Skeletal muscle tissue (tissue), 4 donors: ENCODE data around the gene POLA2. TPM values are rescaled to one million over a fixed set of nuclear protein-coding genes. Genes with fewer than 3 reads are reported as not detected.

Experiments used
- H3K27ac ChIP-seq: one replicate; pipeline ENCODE4 v1.7.0; 2013; ENCODE audit warnings: mild to moderate bottlenecking, low read depth, low read length, inconsistent platforms
- H3K27me3 ChIP-seq, 3 donors: one replicate each; pipeline ENCODE4 v1.7.0; 2013; ENCODE audit warnings: low read length in 3 of 3; ENCODE audit not compliant: control insufficient read depth in 3 of 3, insufficient read depth in 3 of 3
- H3K36me3 ChIP-seq, 3 donors: one replicate each; pipeline ENCODE4 v1.7.0; 2013; ENCODE audit warnings: low read length in 3 of 3; ENCODE audit not compliant: control insufficient read depth in 3 of 3, insufficient read depth in 3 of 3
- H3K4me1 ChIP-seq, 3 donors: one replicate each; pipeline ENCODE4 v1.7.0; 2013; ENCODE audit warnings: low read length in 3 of 3, mild to moderate bottlenecking in 3 of 3; ENCODE audit not compliant: control insufficient read depth in 3 of 3, insufficient read depth in 3 of 3
- H3K4me3 ChIP-seq, 3 donors: one replicate each; pipeline ENCODE4 v1.7.0; 2013; ENCODE audit warnings: low read length in 3 of 3
- H3K9ac ChIP-seq, 3 donors: one replicate each; pipeline ENCODE4 v1.7.0; 2013; ENCODE audit warnings: low read length in 3 of 3, mild to moderate bottlenecking in 3 of 3, moderate library complexity in 2 of 3, low read depth in 1 of 3
- H3K9me3 ChIP-seq, 3 donors: one replicate each; pipeline ENCODE4 v1.7.0; 2013; ENCODE audit warnings: low read length in 3 of 3; ENCODE audit not compliant: control insufficient read depth in 3 of 3
- total RNA-seq: library from RNA; depleted of rRNA; stranded (reverse); fragments of >200 nt; gene quantifications from one replicate; pipeline ENCODE4 v1.2.3, GENCODE V29; 2014
- donor health status: Osteomylitis.

The POLA2 gene
- total RNA-seq, 1 donor from 2014 or later = 2.1 TPM

DNA sequence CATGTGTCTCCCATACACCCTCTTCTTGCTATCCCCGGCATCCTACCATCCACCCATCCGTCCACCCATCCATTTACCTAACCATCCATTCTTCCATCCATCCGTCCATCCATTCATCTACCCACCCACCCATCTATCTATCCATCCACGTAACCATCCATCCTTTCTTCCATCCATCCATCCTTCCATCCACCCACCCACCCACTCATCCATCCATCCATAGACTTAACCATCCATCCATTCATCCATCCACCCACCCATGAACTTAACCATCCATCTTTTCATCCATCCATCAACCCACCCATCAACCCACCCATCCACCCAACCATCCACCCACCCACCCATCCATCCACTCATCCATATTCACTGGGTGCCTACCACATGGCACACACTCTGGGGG lies 42.3 kb downstream of the POLA2 start:
- no peaks in the 10 kb centered on the region for H3K36me3 ChIP-seq
- no peaks in the 10 kb centered on the region for H3K27me3 ChIP-seq
- H3K9me3 ChIP-seq = no peaks in the 10 kb centered on the region
- no peak overlapping the region for H3K9ac ChIP-seq
- H3K27ac ChIP-seq = no peak overlapping the region
- peaks cover 20 to 28% (median 20%) of the 10 kb centered on the region in 3 donors for H3K4me1 ChIP-seq
- no peak overlapping the region for H3K4me3 ChIP-seq

DNA sequence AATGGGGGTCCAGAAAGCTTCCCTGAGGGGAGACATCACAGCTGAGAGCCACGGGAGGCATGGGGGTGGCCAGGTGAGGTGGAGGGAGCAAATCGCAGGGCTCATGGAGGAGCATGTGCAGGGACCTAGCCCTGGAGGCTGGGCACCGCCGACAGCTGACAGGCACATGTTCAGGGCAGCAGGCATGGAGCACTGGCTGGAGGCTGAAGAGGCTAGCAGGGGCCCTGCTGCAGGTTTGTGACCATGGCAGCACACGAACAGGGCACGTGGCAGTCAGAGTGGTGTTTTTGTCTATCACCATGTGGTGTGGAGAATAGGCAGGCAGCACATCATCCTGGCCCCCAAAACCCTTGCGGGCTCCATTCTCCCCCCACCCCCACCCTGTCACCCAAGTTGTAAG lies 42.9 kb downstream of the POLA2 start:
- Histone ChIP-seq H3K9me3 (no peaks in the 10 kb centered on the region), H3K4me1 (peaks cover 16 to 24% (median 19%) of the 10 kb centered on the region in 3 donors), H3K27ac (no peak overlapping the region), H3K27me3 (no peaks in the 10 kb centered on the region), H3K36me3 (no peaks in the 10 kb centered on the region), H3K9ac (no peak overlapping the region), H3K4me3 (no peak overlapping the region)

DNA sequence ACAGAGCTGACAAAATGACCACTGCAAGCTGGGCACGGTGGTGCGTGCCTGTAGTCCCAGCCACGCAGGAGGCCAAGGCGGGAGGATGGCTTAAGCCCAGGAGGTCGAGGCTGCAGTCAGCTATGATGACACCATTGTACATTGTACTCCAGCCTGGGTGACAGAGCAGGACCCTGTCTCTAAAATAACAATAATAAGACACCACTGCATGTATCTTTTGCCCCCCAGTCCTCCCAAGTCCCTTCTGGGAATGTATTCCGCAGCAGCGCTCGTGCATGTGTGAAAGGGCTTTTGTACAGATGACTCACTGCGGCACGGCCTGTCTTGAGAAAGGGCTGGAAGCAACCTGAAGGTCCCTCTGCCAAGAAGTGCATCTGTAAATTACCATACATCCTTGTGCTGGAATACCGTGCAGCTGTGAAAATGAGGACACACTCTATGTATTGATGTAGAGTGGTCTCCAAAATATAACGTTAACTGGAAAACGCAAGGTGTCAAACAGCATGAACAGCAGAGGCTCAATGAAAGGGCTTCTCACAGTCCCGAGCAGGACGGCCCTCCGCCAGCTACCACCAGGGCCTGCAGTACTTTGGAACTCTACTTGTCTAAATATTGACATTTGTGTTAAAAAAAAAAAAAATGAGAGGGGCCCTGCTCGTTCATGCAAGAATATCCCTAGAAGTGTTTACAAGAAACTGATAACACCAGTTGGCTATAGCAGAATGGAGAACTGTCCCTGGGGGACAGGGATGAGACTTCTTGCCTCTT lies 43.9 kb downstream of the POLA2 start:
- no peak overlapping the region for H3K4me3 ChIP-seq
- no peaks in the 10 kb centered on the region for H3K36me3 ChIP-seq
- no peak overlapping the region for H3K9ac ChIP-seq
- peaks cover 23 to 32% (median 27%) of the 10 kb centered on the region in 3 donors for H3K4me1 ChIP-seq
- no peak overlapping the region for H3K27ac ChIP-seq
- no peaks in the 10 kb centered on the region for H3K9me3 ChIP-seq
- no peaks in the 10 kb centered on the region for H3K27me3 ChIP-seq

- no peaks in the 10 kb centered on the region for H3K27me3 ChIP-seq
- H3K4me3 ChIP-seq = no peak overlapping the region
- H3K9ac ChIP-seq = no peak overlapping the region
- peaks cover 22 to 31% (median 26%) of the 10 kb centered on the region in 3 donors for H3K4me1 ChIP-seq
- H3K27ac ChIP-seq = peak overlapping the region; percentile 33
- no peaks in the 10 kb centered on the region for H3K9me3 ChIP-seq
- H3K36me3 ChIP-seq = no peaks in the 10 kb centered on the region
Observed at GRCh38 chr11:65307298-65308229, 45.8 kb downstream of the POLA2 start.

- Histone ChIP-seq H3K4me1 (peaks cover 22 to 34% (median 28%) of the 10 kb centered on the region in 3 donors), H3K4me3 (no peak overlapping the region), H3K9ac (peak overlapping the region in 1 of 3 donors; percentile 33), H3K27ac (peak overlapping the region; percentile 33), H3K27me3 (no peaks in the 10 kb centered on the region), H3K36me3 (no peaks in the 10 kb centered on the region), H3K9me3 (no peaks in the 10 kb centered on the region)
Observed at GRCh38 chr11:65308281-65308891, 46.6 kb downstream of the POLA2 start.

DNA sequence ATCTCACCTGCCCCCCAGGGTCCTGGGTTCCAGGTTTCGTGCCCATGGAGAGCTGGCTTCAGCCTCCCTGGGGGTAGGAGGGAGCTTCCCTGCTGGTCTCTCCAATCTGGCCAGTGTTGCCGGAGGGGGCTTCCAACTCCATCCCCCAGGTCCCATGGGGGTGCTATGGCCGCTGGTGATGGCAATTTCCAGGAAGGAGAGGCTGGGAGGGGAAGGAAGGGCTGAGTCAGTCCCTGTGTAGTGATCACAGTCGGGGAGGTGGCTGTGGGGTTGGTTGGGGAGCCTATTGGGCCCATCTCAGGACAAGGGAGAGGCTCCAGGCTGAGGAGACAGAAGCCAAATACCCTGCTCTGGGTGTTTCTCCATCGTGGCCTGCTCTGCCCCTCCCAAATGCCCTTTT lies 47.2 kb downstream of the POLA2 start:
- Histone ChIP-seq H3K4me1 (peaks cover 25 to 38% (median 34%) of the 10 kb centered on the region in 3 donors), H3K4me3 (no peak overlapping the region), H3K27me3 (no peaks in the 10 kb centered on the region), H3K27ac (peak overlapping the region; percentile 33), H3K36me3 (no peaks in the 10 kb centered on the region), H3K9ac (no peak overlapping the region), H3K9me3 (no peaks in the 10 kb centered on the region)

DNA sequence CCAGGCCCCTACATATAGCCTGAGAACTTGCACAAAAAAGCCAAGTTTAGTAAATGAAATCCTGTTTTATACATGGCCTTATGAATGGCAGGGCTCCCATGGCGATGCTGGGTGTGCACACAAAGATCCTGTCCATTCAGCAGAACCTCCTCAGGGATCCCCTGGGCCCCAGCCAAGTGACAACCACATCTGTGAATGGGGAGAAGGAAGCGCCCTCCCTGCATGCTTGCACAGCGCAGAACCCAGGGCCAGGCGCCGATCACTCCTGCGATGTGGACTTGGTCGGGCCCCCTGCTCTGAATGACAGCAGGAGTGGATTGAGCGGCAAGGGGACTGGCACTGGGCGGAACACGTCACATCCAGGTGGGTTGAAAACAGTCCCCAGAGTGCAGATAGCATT lies 48.5 kb downstream of the POLA2 start:
- no peaks in the 10 kb centered on the region for H3K9me3 ChIP-seq
- peak overlapping the region in 1 of 3 donors; percentile 10 for H3K9ac ChIP-seq
- no peak overlapping the region for H3K27ac ChIP-seq
- no peaks in the 10 kb centered on the region for H3K36me3 ChIP-seq
- no peak overlapping the region for H3K4me3 ChIP-seq
- H3K27me3 ChIP-seq = no peaks in the 10 kb centered on the region
- peaks cover 27 to 41% (median 40%) of the 10 kb centered on the region in 3 donors for H3K4me1 ChIP-seq

DNA sequence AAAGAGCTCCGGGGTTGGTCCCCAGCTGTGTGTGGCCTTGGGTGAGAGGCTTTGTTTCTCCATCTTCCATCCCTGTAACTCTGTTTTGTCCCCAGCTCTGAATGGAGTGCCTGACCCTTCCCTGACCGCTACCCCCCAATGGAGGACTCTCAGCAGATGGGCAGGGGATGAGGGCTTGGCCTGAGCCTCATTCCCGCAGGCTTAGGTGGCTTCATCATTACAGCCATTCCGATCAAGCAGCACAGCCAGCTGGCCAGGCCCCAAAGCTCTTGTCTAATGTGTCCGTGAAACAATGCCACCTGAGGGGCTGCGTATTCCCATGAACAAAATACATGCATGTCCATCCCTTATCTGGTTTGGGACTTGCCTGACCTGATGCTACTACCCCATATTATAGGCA lies 49.0 kb downstream of the POLA2 start:
- H3K9ac ChIP-seq = peak overlapping the region in 1 of 3 donors; percentile 5
- H3K27me3 ChIP-seq = no peaks in the 10 kb centered on the region
- H3K4me1 ChIP-seq = peaks cover 29 to 46% (median 42%) of the 10 kb centered on the region in 3 donors
- H3K9me3 ChIP-seq = no peaks in the 10 kb centered on the region
- no peak overlapping the region for H3K4me3 ChIP-seq
- no peaks in the 10 kb centered on the region for H3K36me3 ChIP-seq
- no peak overlapping the region for H3K27ac ChIP-seq

- no peaks in the 10 kb centered on the region for H3K36me3 ChIP-seq
- no peaks in the 10 kb centered on the region for H3K27me3 ChIP-seq
- no peaks in the 10 kb centered on the region for H3K9me3 ChIP-seq
- H3K9ac ChIP-seq = no peak overlapping the region
- no peak overlapping the region for H3K27ac ChIP-seq
- H3K4me3 ChIP-seq = no peak overlapping the region
- H3K4me1 ChIP-seq = peaks cover 34 to 51% (median 47%) of the 10 kb centered on the region in 3 donors
Observed at GRCh38 chr11:65311170-65311678, 49.5 kb downstream of the POLA2 start.
